Naive thymus-derived CD4-positive, alpha-beta T cell (primary cell): ENCODE measurements around the gene FAM185A. TPM values are rescaled to one million over a fixed set of nuclear protein-coding genes. Genes with fewer than 3 reads are reported as not detected.

Experiments
- ATAC-seq: fragments of 150-1000 bp; cut with Tn5 transposase; 2 replicates; pipeline ENCODE4 v1.10.0; 2021; ENCODE audit warnings: mild to moderate bottlenecking, moderate library complexity
- CTCF ChIA-PET: fragments of 350-600 bp; sonication (Branson Sonifier 250); formaldehyde crosslinking; loops from one replicate; lab custom pipeline; 2021; ENCODE audit warnings: antibody characterized with exemption; lab: Charles Lee
- POLR2A ChIA-PET: fragments of 350-600 bp; sonication (Branson Sonifier 250); formaldehyde crosslinking; loops from one replicate; lab custom pipeline; 2021; ENCODE audit warnings: antibody characterized with exemption, inconsistent platforms; lab: Charles Lee
- DNase-seq, 9 donors: peaks; one replicate each; pipeline versions ENCODE4 v3.0.0 to v3.0.0-alpha.2; 2020 to 2022; ENCODE audit warnings: mixed read lengths in 1 of 9
- H3K27ac ChIP-seq: one replicate; pipeline ENCODE4 v1.7.0; 2013; ENCODE audit warnings: mild to moderate bottlenecking, low read depth, low read length, moderate library complexity
- H3K27me3 ChIP-seq, 2 donors: one replicate each; pipeline ENCODE4 v1.7.0; 2013; ENCODE audit warnings: low read length in 2 of 2, mild to moderate bottlenecking in 2 of 2, moderate library complexity in 2 of 2; ENCODE audit not compliant: control insufficient read depth in 2 of 2, insufficient read depth in 2 of 2
- H3K36me3 ChIP-seq, 3 experiments: 1 replicate in 2 of 3; 2 replicates in 1 of 3; pipeline ENCODE4 v1.7.0; 2013; ENCODE audit warnings: low read length in 3 of 3, mild to moderate bottlenecking in 3 of 3, moderate library complexity in 1 of 3; ENCODE audit not compliant: insufficient read depth in 3 of 3, control insufficient read depth in 2 of 3
- H3K4me1 ChIP-seq, 2 donors: one replicate each; pipeline ENCODE4 v1.7.0; 2013; ENCODE audit warnings: low read length in 2 of 2, mild to moderate bottlenecking in 2 of 2, moderate library complexity in 1 of 2; ENCODE audit not compliant: control insufficient read depth in 2 of 2, insufficient read depth in 2 of 2
- H3K4me3 ChIP-seq: 2 replicates; pipeline ENCODE4 v1.7.0; 2013; ENCODE audit warnings: mild to moderate bottlenecking, low read length
- H3K9me3 ChIP-seq, 3 experiments: 1 replicate in 2 of 3; 2 replicates in 1 of 3; pipeline ENCODE4 v1.7.0; 2013; ENCODE audit warnings: low read length in 3 of 3; ENCODE audit not compliant: control insufficient read depth in 2 of 3
- H3K27ac Mint-ChIP-seq, 9 donors: one replicate each; pipeline ENCODE4 v1.8.0; 2020 to 2022; ENCODE audit warnings: mixed read lengths in 9 of 9, mild to moderate bottlenecking in 8 of 9, moderate library complexity in 5 of 9, inconsistent platforms in 2 of 9
- H3K27me3 Mint-ChIP-seq, 5 donors: one replicate each; pipeline ENCODE4 v1.8.0; 2021 to 2022; ENCODE audit warnings: mixed read lengths in 5 of 5, mild to moderate bottlenecking in 1 of 5
- H3K36me3 Mint-ChIP-seq, 5 donors: one replicate each; pipeline ENCODE4 v1.8.0; 2020 to 2022; ENCODE audit warnings: mixed read lengths in 5 of 5, mild to moderate bottlenecking in 3 of 5, inconsistent platforms in 1 of 5
- H3K4me1 Mint-ChIP-seq, 7 donors: one replicate each; pipeline ENCODE4 v1.8.0; 2020 to 2022; ENCODE audit warnings: mixed read lengths in 7 of 7, mild to moderate bottlenecking in 3 of 7, inconsistent platforms in 1 of 7
- H3K4me3 Mint-ChIP-seq, 10 donors: one replicate each; pipeline ENCODE4 v1.8.0; 2020 to 2022; ENCODE audit warnings: mild to moderate bottlenecking in 10 of 10, mixed read lengths in 10 of 10, moderate library complexity in 6 of 10, inconsistent platforms in 2 of 10
- H3K9me3 Mint-ChIP-seq, 11 donors: one replicate each; pipeline ENCODE4 v1.8.0; 2020 to 2022; ENCODE audit warnings: mixed read lengths in 11 of 11, mild to moderate bottlenecking in 4 of 11, inconsistent platforms in 1 of 11, moderate library complexity in 1 of 11
- intact Hi-C, 2 donors: fragments of 100-400 bp; cut with micrococcal nuclease; formaldehyde crosslinking; loops; one replicate each; pipeline ENCODE4 v1.15.1; 2023
- polyA plus RNA-seq, 2 donors: library from polyadenylated mRNA; unstranded; fragments of 300-500 nt; fragmentation: Illumina TruSeq; gene quantifications; one replicate each; pipeline ENCODE4 v1.2.3, GENCODE V29; 2021
- total RNA-seq, 6 experiments: library from RNA in 5 of 6; stranded (reverse) in 5 of 6; gene quantifications; 1 replicate in 5 of 6; 2 replicates in 1 of 6; pipeline ENCODE4 v1.2.3 and lab custom pipeline; 2021 to 2026

The FAM185A gene
- total and polyA plus RNA-seq, 7 experiments from 2014 or later, result 6.2 to 12.8 (median 8.0) TPM

DNA sequence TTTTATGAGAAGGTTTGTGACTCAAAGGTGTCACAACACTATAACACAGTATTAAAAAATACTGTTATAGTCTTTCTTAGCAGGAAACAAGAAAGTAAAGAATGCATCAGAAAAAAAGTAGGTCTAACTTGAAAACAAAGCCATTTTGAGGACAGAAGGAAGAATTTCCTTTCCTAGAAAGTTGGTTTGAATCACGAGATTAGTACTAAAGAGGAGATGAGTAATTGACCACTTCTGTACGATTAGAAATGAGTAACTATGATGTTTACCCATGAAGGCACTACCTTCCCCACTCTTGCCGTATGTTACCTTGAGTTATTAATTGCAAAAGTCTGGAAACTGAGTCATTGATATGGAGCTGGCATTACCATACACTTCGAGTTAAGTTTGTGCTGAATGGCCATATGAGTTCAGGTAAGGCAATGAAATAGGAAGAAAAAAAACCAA lies 65.2 kb downstream of the FAM185A start:
- Mint-ChIP-seq H3K4me1 (peaks cover 0 to 11% (median 0%) of the 10 kb centered on the region in 7 donors), H3K27me3 (no peaks in the 10 kb centered on the region), H3K9me3 (no peaks in the 10 kb centered on the region), H3K36me3 (peaks cover 4 to 20% (median 17%) of the 10 kb centered on the region in 5 donors), H3K27ac (no peak overlapping the region), H3K4me3 (no peak overlapping the region)
- POLR2A ChIA-PET, result no interaction called here
- Histone ChIP-seq H3K36me3 (no peaks in the 10 kb centered on the region), H3K27ac (no peak overlapping the region), H3K4me1 (no peaks in the 10 kb centered on the region), H3K9me3 (no peaks in the 10 kb centered on the region), H3K4me3 (no peak overlapping the region), H3K27me3 (no peaks in the 10 kb centered on the region)
- DNase-seq, result no peak
- CTCF ChIA-PET, result no interaction called here
- intact Hi-C loops, result no loop called here
- no peak for ATAC-seq

- Histone ChIP-seq H3K36me3 (no peaks in the 10 kb centered on the region), H3K4me1 (no peaks in the 10 kb centered on the region), H3K4me3 (no peak overlapping the region), H3K27ac (no peak overlapping the region), H3K27me3 (no peaks in the 10 kb centered on the region), H3K9me3 (no peaks in the 10 kb centered on the region)
- POLR2A ChIA-PET, result no interaction called here
- no peak overlapping the region for H3K4me3 Mint-ChIP-seq
- H3K36me3 Mint-ChIP-seq, result peaks cover 4 to 42% (median 30%) of the 10 kb centered on the region in 5 donors
- DNase-seq (no peak), ATAC-seq (no peak)
- peaks cover 0 to 11% (median 0%) of the 10 kb centered on the region in 7 donors for H3K4me1 Mint-ChIP-seq
- no peaks in the 10 kb centered on the region for H3K9me3 Mint-ChIP-seq
- intact Hi-C loops, result no loop called here
- CTCF ChIA-PET, result no interaction called here
- H3K27me3 Mint-ChIP-seq, result no peaks in the 10 kb centered on the region
- no peak overlapping the region for H3K27ac Mint-ChIP-seq
Observed at GRCh38 chr7:102817616-102818573, 69.1 kb downstream of the FAM185A start.

- no peak for ATAC-seq
- H3K4me3 Mint-ChIP-seq, result no peak overlapping the region
- H3K27me3 Mint-ChIP-seq, result no peaks in the 10 kb centered on the region
- peaks cover 0 to 2% (median 0%) of the 10 kb centered on the region in 7 donors for H3K4me1 Mint-ChIP-seq
- no peaks in the 10 kb centered on the region for H3K9me3 ChIP-seq
- H3K4me3 ChIP-seq, result no peak overlapping the region
- H3K27ac ChIP-seq, result no peak overlapping the region
- no peaks in the 10 kb centered on the region for H3K9me3 Mint-ChIP-seq
- ChIA-PET POLR2A (interaction anchor here (0.6 kb wide), 1 partner anchor 12 kb away, joined by 3 read pairs; no protein-coding TSS in a partner anchor), CTCF (no interaction called here)
- H3K36me3 Mint-ChIP-seq, result peaks cover 0 to 41% (median 25%) of the 10 kb centered on the region in 5 donors
- no peaks in the 10 kb centered on the region for H3K4me1 ChIP-seq
- H3K27me3 ChIP-seq, result no peaks in the 10 kb centered on the region
- H3K36me3 ChIP-seq, result no peaks in the 10 kb centered on the region
- H3K27ac Mint-ChIP-seq, result no peak overlapping the region
- no peak for DNase-seq
- intact Hi-C loops, result no loop called here
Observed at GRCh38 chr7:102819151-102819550, 70.4 kb downstream of the FAM185A start.

DNA sequence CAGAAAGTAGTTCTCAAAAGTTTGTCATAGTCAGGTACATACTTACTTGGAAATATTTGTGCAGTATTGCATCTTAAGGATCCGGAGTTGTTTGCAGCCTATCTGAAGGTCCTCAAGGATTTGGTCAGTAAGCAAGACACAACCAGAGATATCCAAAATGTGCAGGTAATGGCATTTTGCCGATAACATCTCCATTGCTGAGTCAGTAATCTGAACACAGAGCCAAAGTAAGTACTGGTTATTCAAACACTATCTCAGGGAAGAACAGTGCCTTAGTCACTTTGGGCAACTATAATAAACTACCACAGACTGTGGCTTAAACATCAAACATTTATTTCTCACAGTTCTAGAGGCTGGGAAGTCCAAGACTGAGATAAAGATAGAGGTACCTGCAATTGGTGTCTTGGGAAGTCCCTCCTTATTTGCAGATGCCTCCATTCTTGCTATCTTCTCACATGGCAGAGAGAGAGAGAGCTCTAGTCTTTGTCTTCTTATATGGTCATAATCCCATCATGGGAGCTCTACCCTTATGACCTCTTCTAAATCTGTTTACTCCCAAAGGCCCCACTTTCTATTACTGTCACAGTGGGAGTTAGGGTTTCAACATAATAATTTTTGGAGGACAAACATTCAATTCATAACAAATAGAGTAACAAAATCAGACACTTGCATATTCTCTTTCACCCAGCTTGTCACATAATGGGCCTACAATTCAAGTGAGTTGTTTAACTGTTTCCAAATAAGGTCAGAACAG lies 73.4 kb downstream of the FAM185A start:
- POLR2A ChIA-PET, result no interaction called here
- Mint-ChIP-seq H3K36me3 (peaks cover 0 to 47% (median 32%) of the 10 kb centered on the region in 5 donors), H3K27ac (no peak overlapping the region), H3K27me3 (no peaks in the 10 kb centered on the region), H3K4me3 (no peak overlapping the region), H3K4me1 (peaks cover 0 to 2% (median 0%) of the 10 kb centered on the region in 7 donors), H3K9me3 (no peaks in the 10 kb centered on the region)
- H3K4me1 ChIP-seq, result no peaks in the 10 kb centered on the region
- no peaks in the 10 kb centered on the region for H3K27me3 ChIP-seq
- intact Hi-C loops, result no loop called here
- H3K4me3 ChIP-seq, result no peak overlapping the region
- H3K9me3 ChIP-seq, result no peaks in the 10 kb centered on the region
- no peak for DNase-seq
- CTCF ChIA-PET, result interaction anchor here (0.9 kb wide), 1 partner anchor 11 kb away, joined by 3 read pairs; no protein-coding TSS in a partner anchor
- no peak for ATAC-seq
- H3K36me3 ChIP-seq, result peaks cover 0 to 4% (median 0%) of the 10 kb centered on the region in 3 experiments
- no peak overlapping the region for H3K27ac ChIP-seq

DNA sequence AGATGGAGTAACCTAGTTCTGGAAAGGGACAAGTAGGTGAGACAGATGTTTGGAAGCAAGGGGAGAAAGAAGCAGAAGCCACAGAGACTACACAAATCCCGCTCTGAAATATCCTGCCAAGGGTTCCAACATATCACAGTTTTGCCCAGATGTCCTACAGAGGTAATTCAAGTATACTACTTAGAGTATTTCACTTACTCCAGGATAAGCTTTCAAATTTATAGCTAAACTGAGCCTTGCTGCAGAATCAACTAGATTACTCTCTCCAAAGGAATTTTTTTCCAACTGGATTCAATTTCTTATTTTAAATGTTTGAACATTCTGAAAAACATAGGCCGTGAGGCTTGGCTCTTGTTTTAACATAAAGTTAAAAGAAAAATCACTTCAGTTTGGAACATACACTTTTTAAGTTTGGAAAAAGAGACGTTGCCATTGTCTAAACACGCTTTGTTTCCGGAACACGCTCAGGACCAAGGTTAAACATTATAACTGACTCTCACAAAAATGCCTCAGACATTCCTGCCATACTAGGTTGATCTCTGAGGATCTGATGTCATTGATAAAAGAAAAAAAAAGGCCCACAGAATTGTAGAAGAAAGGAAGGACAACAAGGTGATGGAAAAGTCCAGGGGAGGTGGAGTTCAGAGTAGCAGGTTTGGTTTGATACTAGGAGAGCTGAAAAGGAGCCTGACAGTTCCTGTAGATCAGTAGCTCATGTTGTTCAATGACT lies 74.8 kb downstream of the FAM185A start:
- Mint-ChIP-seq H3K4me1 (peaks cover 0 to 1% (median 0%) of the 10 kb centered on the region in 7 donors), H3K27ac (no peak overlapping the region), H3K4me3 (no peak overlapping the region), H3K36me3 (peaks cover 0 to 55% (median 39%) of the 10 kb centered on the region in 5 donors), H3K9me3 (no peaks in the 10 kb centered on the region), H3K27me3 (no peaks in the 10 kb centered on the region)
- H3K9me3 ChIP-seq, result no peaks in the 10 kb centered on the region
- H3K4me3 ChIP-seq, result no peak overlapping the region
- no peaks in the 10 kb centered on the region for H3K4me1 ChIP-seq
- ATAC-seq (no peak), DNase-seq (no peak)
- intact Hi-C loops, result no loop called here
- H3K27ac ChIP-seq, result no peak overlapping the region
- H3K36me3 ChIP-seq, result peaks cover 0 to 6% (median 0%) of the 10 kb centered on the region in 3 experiments
- ChIA-PET CTCF (no interaction called here), POLR2A (no interaction called here)
- no peaks in the 10 kb centered on the region for H3K27me3 ChIP-seq

DNA sequence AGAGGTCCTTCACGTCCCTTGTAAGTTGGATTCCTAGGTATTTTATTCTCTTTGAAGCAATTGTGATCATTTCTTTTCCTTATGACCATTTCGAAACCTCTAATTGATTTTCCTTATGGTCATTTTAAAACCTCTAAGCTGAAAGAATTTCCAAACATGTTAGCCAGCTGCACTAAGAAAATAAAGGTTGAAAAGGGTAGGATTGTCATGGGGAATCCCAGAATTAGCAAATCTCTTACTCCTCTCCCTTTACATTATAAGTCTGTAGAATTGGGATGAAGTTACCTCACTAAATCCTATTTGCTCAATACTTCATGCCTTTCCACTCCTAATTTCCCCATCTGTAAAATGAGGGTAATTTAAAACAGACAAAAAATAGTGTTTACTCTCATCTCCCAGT lies 79.5 kb downstream of the FAM185A start:
- Mint-ChIP-seq H3K36me3 (peaks cover 4 to 60% (median 41%) of the 10 kb centered on the region in 5 donors), H3K27ac (no peak overlapping the region), H3K27me3 (no peaks in the 10 kb centered on the region), H3K9me3 (no peaks in the 10 kb centered on the region), H3K4me1 (peaks cover 0 to 3% (median 0%) of the 10 kb centered on the region in 7 donors), H3K4me3 (no peak overlapping the region)
- H3K4me1 ChIP-seq, result no peaks in the 10 kb centered on the region
- peaks cover 0 to 16% (median 0%) of the 10 kb centered on the region in 3 experiments for H3K36me3 ChIP-seq
- ChIA-PET POLR2A (no interaction called here), CTCF (interaction anchor here (0.7 kb wide), 1 partner anchor 29 kb away, joined by 4 read pairs; no protein-coding TSS in a partner anchor)
- H3K4me3 ChIP-seq, result no peak overlapping the region
- DNase-seq, result no peak
- no peak overlapping the region for H3K27ac ChIP-seq
- H3K9me3 ChIP-seq, result no peaks in the 10 kb centered on the region
- ATAC-seq, result no peak
- no peaks in the 10 kb centered on the region for H3K27me3 ChIP-seq
- intact Hi-C loops, result no loop called here
